Middle frontal gyrus (tissue), 1 donor: ENCODE measurements around the gene ARGLU1.

ENCODE experiments used
- DNase-seq: peaks from one replicate; pipeline ENCODE4 v3.0.0-alpha.2; 2015; ENCODE audit warnings: low spot score; ENCODE audit errors: extremely low spot score

The ARGLU1 gene

DNA sequence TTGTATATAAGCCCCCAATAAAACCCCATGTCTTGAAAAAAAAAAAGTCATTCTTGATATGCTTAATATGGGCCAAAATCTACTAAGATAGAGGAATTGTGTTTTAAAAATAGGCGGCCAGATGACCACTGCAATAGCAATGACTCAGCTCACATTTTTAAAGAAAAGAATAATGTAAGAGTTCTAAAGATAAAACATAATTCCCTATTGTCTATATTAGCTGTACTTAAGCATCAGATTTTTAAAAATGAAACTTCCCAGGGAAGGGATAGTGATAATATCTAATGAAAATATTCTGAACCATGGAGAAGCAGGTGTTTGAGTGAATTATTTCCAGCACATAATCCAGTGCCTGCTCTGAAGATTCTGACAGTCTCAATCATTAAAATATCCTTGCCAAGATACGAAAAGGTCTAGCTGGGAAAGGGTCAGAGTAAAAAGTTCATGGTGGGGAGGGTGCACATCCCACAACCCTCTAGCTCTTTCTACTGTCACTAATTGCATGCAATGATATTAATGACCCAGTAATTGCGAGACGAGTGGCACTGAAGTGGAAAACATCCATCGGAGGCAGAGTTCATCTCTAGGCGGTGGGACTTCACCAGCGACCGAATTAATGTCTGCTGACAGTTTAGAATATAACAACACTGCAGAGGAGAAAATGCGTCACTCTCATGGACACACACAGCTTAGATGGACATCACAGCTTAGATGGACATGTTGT, 64.0 kb downstream of the ARGLU1 start:
- DNase-seq = no peak

DNA sequence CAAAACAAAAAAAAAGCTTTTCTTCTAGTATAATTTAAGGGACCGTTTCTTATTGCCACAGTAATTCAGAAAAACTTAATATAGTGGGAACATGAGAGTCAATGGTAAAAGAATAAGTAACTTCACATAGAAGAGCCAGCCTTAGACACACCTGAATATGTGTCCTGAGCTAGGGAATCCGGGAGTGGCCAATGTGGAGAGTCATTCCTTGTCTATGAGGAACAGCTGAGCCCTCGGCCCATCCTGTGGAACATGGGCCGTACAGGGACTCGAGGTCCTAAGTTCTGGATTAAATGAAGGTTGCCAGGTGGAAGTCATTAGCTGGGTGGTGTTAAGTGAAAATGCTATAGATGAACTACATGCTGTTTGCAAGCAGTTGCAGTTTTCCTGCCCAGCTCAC, 64.7 kb downstream of the ARGLU1 start:
- no peak for DNase-seq

DNA sequence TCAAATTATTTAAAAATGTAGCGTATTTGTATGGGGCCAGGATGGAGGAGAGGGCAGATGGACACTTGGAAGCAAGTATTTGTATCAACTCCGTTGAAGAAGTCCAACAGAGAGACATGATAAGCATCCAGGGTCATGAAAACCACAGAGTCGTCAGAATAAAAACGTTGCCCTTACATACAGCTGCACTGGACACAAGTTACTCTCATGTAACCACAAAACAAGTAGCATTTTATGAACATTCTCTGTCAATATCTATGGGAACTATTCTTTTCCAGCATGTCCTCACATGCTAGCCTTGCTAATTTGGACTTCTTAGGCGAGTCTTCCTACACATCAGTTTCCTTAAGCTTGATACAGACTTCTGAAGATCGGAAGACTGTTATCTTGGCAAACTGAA, 67.5 kb downstream of the ARGLU1 start:
- no peak for DNase-seq

DNA sequence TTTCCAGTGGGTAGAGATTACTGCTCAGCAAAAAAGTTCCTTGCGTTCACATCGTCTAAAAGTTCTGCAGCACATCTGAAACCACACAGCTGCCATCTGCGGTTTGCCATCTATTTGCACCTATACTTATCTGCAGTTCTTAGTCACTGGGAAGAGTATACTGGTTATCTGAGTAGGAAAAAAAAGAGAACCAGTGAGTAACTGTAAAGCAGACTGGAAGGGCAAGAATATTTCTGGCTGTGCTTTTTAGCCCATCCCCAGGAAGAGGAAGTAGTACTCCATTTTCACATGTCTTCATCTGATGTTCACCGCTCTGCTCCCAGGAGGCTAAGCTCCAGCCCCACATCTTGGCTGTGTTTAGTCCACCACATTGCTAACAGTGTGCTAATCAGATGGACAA, 68.0 kb downstream of the ARGLU1 start:
- DNase-seq = no peak

DNA sequence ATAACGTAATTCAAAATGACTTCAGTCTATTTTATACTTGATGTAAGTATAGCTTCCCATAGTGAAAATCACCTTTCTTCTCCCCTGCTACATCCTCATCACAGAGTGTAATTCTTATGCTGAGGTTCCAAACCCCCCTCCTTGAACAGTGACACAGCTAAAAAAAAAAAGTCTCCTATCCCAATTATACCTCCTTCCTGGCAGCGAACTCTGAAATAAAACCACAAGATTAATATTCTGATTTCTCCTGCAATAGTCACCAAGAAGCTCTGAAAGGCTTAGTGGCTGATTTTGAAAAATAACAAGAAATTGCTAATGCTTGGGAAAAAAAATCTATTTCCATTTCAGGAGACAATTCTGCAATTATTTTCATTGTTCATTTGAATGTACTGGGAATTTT, 68.8 kb downstream of the ARGLU1 start:
- DNase-seq = no peak

- no peak for DNase-seq
Observed at GRCh38 chr13:106498571-106498970, 69.4 kb downstream of the ARGLU1 start.

DNA sequence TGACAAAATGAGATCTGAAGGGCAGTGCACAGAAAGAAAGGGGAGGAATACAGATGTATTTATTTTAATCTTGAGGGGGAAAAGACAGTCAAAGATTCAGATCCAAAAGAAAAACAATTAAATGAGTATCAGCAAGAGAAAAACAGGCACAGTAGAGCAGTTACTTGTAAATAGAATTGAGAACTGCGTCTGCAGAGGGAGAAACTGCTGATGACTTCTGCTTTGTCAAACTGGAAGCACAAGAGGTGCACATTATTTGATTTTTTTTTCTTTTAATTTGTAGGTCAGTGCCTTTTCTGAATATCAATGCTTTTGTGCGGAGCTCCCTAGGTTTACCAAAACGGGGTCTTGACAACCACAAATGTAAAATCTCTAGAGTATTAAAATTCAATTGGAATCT, 69.8 kb downstream of the ARGLU1 start:
- DNase-seq = no peak

DNA sequence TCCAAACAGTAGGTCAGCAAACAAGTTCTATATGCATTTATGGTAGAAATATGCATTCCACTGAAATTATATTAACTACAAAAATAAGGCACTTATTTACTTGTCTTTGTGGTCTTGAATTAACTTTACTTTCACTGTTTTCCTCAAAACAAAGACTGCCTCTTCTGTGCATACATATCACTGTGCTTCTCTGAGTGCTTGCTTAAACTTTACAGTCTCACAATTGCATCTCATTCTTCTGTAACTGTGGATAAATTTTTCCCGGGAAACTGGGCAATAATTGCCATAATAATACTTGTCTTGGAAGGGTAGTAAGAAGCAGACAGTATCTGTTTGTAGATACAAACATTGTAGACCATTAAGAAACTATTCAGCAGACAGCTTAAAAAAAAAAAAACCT, 70.9 kb downstream of the ARGLU1 start:
- DNase-seq = no peak

DNA sequence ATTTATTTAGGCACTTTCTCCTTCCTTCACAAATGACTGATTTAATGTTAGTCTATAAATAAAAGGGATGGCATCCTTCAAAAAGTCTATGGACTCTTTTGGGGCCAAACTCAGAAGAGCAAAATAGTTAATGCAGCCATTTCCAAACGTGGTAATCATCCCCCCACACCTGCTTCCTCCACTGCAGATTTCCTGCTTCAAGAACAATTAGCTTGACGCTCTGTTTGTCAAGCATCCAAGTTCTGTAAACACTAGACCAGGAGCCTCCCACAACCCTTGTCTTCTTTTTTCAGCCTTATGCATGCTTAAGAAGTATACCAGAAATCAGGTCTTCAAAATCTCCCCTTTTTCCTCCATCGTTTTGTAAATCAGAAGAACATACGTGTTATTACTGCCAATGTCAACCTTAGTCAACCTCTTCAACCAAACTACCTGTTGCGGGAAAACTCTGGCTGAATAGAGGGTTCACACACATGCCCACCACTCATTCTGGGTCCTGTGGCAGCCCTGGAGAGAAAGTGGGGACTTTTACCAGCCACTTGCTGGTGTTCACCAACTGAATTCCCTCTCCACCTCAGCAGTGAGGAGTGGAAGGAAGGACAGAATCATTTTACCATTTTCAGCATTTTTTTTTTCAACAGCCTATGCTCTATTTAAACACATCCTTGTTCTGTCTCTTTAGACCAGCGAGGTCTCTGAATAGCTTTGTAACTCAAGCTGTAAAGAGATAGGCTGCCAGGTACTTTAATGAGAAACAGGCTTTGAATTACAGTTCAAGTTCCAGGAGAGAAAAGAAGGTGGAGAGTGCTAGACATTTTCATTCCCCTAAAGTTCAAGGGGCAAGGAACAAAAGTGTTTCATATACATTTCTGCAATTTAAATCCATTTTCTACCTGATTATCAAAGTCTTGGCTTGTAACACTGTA, 71.6 kb downstream of the ARGLU1 start:
- no peak for DNase-seq

- DNase-seq = no peak
Observed at GRCh38 chr13:106494936-106495335, 73.0 kb downstream of the ARGLU1 start.

DNA sequence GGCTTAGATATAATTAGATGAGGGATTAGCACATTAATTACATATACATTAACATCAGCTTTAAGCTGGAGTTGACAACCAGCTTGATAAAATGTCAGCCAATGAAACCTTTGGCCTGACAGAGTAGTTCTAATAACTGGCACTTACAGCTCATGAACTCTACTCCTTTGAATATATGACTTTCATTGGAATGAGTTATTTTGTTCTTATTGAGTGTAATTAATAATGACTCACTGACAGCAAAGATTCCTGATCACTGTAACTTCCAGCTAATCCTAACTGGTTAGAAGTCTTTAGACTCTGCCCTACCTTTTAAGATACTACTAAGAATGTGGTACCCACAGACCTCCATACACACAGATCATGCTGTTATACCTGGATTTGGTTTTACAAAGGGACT, 73.4 kb downstream of the ARGLU1 start:
- DNase-seq = no peak

GRCh38 chr13:106493533-106494220, 74.3 kb downstream of the ARGLU1 start:
- DNase-seq = no peak

- no peak for DNase-seq
Observed at GRCh38 chr13:106492588-106493475, 75.1 kb downstream of the ARGLU1 start.

- DNase-seq = peak; percentile 62
Observed at GRCh38 chr13:106491928-106492587, 75.9 kb downstream of the ARGLU1 start.
